HG02610 (cell line): ENCODE results near the gene ZBTB33.

Experiments used
- ATAC-seq: cut with Tn5 transposase; IDR thresholded peaks from one replicate; pipeline ENCODE4 v1.9.1; 2021; ENCODE audit warnings: mild to moderate bottlenecking, moderate library complexity; ENCODE audit not compliant: unreplicated experiment

Gene ZBTB33, protein sequence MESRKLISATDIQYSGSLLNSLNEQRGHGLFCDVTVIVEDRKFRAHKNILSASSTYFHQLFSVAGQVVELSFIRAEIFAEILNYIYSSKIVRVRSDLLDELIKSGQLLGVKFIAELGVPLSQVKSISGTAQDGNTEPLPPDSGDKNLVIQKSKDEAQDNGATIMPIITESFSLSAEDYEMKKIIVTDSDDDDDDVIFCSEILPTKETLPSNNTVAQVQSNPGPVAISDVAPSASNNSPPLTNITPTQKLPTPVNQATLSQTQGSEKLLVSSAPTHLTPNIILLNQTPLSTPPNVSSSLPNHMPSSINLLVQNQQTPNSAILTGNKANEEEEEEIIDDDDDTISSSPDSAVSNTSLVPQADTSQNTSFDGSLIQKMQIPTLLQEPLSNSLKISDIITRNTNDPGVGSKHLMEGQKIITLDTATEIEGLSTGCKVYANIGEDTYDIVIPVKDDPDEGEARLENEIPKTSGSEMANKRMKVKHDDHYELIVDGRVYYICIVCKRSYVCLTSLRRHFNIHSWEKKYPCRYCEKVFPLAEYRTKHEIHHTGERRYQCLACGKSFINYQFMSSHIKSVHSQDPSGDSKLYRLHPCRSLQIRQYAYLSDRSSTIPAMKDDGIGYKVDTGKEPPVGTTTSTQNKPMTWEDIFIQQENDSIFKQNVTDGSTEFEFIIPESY

DNA sequence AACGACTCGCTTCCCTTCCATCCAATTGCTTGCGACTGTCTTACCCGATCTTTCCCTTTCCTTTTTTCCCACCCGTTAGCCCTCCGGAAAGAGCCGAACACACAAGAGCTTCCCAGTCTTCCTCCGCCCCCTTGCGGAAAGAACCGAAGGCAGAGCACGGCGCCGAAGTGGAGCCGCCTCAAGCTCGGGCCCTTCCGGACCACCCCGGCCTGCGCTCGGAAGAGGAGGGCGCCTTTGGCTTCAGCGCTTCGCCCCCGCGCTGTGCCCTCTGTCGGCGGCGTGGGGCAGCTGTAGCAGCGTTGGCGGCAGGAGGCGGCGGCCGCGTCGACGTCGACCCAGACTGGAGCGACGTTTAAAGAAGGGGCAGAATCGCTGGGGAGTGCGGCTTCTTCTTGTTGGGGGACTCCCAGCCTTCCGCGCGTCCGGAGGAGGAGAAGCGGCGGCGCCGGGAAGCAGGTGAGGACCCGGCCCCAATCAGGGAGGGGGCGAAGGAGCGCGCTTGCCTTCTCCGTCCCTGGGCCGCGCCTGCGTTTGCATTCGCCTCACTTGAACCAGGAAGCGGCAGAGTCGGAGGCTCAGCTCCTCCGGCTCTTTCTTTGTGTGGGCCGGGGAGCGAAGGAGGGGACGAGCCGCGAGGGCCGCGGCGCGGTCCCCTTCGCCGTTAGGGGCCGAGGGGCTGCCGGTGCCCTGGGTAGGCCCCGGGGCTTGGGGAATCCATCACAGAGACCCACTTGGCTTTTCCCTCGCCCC lies at the start of gene ZBTB33:
Gene ZBTB33 (plus strand): TSS at position 291 of the 750 bp plus-strand sequence. CDS start 2,604 bp downstream, outside the sequence.
- ATAC-seq, result peak; percentile 98

DNA sequence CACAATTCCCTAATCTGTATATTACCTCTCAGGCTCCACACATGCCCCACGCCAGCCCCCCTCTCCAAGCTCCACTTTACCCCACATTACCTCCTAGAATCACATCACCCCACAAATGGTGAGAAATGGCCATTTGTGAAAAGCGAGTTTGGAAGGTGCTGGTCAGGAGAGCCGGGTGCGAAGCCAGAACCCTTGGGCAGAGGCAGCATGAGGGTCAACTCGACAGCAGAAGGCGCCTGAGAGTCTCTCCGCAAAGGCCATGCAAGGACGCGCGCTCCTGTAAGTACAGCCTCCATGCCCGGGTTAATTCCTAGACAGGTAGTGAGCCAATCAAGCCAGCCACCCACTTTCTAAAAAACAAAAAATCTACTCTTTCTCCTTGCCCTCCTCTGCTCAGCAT lies 49.8 kb upstream of the ZBTB33 start:
- ATAC-seq, result no peak

DNA sequence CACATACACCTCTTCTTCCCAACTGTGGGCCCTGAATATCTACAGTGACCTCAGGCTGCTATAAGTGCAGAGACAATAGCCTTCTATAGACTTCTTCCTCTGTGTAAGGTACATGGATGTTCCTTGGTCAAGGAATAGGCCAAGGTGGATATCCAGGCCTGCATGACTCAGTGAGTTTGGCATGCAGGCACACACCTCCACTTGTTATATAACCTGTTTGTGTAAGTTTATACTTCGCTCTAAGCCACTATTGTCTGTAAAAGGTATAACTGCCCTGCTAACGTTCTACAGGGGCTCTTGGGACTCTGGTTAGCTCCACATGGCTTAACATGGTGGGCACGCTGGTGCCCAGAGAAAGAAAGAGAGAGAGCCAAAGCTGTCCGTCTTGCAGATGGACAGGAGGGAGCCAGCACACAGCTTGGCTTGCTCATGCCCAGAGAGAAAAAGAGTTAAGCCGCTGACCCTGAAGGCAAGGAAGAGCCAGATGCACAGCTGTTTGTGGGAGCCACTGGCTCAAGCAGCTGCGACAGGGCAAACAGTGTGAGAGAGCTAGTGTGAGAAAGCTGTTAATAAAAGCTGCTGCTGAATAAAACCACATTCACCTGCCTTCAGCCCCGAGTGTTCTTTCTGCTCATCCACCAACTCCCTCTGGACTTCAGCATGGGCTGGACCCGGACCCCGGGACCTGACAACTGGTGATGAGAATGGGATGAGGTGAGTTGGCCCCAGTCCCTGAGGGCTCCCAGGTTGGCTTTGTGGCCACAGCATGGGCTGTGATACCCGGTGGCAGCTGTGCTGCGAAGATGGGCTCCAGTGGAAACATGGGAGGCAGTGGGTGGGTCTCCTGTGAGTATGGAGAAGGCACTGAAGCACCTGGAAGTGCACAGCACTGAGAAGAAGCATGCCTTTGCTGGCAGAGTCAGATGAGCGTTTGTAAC lies 44.5 kb upstream of the ZBTB33 start:
- no peak for ATAC-seq

DNA sequence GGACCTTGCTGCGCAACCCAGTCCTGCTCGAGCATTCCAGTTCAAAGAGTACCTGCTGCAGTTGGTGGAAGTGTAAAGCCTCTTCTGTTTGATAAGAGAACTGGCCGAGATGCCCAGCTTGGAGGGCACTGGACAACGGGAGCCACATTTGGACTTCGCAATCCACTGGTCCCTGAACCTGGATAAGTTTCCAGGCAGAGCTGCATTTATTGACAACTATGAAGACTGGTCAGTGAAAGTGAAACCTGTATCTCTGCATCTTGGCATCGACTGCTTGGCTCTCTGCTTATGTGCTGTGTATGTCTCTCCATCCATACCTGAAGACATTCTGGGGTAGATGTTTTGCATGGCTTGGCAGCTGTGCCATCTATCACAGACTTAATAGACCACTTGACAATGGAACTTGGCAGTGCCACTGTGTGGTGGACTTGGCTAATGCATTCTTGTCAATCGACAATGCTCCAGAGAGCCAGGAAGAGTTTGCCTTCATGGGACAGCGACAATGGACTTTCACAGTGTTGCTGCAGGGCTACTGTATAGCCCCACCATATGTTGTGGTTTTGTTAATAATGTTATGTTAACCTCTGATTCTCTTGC lies 43.5 kb upstream of the ZBTB33 start:
- no peak for ATAC-seq

DNA sequence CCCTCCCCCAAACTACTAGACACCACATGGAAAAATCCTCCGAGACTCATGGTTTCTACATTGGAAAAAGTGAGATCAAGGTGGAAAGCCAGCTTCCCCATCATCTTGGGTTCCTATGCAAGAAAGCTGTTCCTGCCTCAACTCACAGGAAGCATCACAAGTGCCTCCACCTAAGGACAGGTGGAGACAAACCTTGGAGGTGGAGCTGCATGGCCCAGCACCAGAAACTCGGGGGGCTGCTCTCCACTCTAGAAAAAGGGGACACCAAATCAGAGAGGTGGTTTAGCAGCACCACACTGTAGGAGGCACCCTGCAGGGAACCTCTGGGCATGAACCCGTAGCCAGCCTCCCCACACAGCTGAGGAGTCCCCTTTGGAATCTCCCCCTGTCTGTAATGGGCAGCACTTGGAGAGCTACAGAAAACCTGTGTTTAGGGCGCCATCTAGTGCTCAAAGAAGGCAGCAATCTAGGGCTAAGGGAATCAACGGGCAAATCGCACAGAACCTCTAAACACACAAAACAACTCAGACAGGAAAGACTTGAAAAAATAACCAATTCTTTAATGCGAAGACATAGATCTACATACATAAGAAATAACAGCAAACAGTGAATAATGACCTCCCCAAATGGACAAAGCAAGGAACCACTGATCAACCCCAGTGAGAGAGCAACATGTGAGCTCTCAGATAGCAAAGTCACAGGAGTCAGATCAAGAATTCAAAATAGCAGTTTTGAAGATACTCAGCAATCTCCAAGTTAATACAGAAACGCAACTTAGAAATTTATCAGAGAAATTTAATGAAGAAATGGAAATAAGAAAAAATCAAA lies 37.0 kb upstream of the ZBTB33 start:
- ATAC-seq, result peak; percentile 77

DNA sequence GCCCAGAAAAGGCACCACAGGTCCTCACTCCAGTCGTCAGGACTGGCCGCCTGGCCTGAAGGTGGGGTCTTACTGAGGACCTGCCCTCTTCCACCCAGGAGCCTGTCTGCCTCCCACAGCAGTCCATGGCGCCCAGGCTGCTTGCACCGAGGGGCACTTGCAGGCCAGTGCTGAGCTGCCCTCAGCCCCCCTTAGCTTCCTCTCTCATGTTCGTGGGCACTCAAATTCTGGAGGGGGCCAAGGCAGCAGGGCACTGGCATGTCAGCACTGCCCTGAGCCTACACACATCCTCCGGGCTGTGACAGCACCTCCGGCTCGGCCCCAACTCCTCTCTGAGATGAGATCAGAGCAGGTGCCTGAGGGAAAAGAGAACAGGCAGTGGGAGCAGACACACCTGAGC lies 27.2 kb upstream of the ZBTB33 start:
- ATAC-seq, result no peak

DNA sequence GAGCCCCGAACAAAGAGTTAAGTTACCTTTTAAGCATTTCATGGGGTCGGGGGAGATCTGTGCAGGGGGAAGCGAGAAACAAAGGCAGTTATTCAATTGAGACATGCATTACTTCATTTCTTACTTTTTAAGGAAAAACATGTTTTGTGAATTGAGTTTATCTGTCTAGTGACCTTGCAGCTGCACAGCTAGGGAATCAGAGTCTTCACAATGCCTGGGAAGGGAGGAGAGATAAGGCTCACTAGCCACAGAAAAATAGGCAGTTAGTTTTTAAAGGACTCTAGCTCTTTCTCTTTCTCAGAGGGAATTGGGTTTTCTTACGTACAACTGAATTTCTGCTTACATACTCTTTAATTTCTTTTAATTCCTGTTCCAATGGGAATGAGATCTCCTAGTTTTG lies 26.2 kb upstream of the ZBTB33 start:
- no peak for ATAC-seq

DNA sequence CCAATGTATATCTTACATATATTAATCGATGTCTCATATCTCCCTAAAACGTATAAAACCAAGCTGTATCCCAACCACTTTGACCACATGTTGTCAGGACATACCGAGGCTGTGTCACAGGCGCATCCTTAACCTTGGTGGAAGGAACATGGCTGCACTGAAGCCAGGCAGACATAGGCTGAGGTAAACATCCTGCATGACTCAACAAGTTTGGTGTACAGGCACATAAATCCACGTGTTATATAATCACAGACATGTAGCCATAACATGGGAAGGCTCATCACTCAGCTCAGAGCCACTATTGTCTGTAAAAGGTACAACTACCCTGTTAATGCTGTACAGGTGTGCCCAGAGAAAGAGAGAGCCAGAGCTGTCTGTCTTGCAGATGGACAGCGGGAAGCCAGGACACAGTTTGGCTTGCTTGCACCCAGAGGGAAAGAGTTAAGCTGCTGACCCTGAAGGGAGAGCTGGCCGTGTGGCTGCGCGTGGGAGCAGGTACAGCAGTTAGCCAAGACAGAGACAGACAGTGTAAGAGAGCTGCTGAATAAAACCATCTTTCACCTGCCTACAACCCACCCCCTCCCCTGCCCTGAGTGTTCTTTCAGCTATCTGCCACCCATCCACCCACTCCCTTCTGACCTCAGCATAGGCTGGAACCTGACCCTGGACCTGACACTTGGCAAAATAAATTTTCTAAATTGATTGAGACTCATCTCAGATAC lies 22.3 kb upstream of the ZBTB33 start:
- no peak for ATAC-seq

DNA sequence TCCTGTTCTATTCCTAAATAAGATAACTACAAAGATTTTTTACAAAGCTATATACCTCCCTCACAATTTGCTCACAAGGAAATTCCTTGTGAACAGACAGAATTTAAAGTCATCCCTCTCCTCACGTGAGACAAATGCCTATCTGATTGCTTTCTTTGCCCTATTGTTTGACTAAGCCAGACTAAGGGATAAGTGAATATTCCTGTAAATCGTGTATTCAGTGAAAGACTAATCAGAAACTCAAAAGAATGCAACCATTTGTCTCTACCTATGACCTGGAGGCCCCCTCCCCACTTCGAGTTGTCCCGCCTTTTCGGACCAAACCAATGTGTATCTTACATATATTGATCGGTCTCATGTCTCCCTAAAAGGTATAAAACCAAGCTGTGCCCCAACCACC lies 15.3 kb upstream of the ZBTB33 start:
- ATAC-seq, result no peak

DNA sequence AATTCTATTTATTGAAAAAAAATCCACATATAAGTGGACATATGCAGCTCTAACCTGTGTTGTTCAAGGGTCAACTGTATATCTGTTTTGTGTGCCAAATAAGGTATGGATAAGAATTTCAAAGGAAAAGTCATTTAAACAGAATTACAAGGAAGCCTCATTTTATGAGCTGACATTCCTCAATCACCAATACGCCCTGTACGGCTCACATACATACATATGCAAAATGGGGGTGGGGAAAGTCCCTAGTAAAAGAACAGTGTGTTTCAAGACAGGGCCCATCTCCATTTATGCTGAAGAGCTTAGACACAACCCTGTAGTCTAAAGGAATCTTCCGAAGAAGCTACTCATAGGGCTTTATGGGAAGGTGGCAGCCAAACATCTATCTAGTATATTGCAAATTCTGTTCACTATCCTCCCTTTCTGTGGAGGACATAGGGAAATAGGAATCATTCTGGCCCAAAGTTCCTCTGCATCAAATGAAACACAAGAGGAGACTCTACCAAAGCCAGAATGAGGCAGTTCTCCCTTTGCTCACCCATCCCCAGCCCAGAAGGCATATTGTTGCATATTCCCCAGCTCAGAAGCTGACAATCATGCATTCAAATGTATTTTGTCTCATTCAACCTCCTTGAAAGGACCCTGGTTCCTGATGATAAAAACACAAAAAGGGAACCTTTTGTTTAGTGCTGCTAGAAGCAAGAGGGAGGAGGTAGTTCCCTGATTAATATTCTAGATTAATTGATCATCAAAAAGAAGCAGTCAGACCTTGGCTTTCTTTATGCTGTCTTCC lies 13.7 kb upstream of the ZBTB33 start:
- ATAC-seq, result no peak

DNA sequence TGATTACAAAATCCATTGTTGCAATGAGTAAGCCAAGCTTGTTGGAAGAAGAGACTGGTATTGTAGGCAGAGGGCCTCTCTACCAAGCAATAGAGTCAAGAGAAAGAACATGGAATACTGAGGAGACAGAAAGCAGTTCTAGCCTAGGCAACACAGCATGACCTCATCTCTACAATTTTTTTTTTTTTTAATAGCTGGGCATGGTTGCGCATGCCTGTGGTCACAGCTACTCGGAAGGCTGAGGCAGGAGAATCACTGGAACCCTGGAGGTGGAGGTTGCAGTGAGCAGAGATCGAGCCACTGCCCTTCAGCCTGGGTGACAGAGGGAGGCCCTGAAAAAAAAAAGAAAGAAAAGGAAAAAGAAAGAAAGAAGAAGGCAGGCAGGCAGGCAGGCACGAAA lies 11.7 kb upstream of the ZBTB33 start:
- no peak for ATAC-seq

DNA sequence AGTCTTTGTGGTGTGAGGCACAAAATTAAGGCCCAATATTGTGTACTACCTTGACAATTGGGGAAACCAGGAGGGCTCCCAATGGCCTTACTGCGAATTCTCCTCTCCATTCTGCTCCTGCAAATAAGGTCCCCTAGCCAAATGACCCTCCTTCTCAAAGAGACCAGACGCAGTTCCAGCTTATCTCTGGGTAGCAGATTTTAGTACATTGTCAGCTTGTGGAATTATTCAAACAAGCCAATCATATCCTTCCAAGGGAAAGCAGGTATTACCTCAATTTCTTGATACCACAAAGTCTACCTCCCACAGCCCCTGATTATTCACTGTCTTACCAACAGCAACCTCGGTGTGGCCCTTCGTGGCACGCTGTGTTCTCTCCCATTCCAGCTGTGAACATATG lies 7.8 kb upstream of the ZBTB33 start:
- no peak for ATAC-seq

DNA sequence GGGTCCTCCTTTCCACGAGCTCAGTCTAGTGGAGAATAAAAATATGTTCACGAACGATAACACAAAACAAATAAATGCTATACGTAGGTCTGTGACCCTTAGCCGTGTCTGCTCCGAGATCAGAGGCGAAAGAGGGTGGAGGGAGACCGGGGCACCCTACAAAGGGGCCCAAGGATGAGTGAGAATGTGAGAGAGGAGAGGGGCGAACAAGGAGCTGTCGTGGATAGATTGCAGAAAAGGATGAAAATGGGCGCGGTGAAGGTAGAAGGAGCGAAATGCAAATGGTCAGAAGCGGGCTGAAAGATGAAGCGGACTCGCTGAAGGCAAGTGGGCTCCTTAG lies 6.2 kb upstream of the ZBTB33 start:
- peak; percentile 17 for ATAC-seq

DNA sequence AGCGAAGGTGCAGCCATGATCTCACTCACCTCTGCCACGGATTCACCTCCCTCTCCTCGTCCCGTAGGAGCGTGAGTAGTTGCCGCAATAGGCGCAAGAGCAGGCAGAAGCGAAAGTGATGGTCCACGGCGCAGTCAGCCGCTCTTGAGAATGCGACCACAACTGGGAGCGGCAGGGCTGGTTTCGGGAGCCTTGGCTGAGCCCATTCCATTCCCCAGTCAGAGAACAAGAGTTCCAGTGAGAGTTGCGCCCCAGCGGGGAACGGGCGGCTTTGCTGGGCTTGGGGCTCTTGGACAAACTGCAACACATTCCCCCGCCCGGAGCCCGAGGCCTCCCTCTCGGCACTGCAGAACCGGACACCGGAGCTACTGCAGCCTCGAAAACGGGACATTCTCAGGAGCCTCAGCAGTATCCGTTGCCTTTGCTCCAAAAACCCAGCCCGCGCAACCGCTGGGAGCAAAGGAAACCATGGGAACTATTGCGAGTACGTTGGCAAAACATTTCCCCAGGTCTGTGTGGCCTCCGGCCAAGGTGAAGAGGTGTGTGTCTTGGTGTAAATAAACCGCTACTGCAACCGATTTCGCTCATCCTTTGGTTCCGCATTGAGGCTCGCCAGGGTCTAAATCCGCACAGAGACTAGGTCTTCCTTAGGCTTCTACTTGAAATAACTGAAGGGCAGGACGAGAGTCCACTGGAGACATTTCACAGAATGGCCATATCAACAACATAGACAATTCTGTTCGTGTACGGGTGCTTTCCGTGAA lies 5.7 kb upstream of the ZBTB33 start:
- ATAC-seq, result peak; percentile 77

DNA sequence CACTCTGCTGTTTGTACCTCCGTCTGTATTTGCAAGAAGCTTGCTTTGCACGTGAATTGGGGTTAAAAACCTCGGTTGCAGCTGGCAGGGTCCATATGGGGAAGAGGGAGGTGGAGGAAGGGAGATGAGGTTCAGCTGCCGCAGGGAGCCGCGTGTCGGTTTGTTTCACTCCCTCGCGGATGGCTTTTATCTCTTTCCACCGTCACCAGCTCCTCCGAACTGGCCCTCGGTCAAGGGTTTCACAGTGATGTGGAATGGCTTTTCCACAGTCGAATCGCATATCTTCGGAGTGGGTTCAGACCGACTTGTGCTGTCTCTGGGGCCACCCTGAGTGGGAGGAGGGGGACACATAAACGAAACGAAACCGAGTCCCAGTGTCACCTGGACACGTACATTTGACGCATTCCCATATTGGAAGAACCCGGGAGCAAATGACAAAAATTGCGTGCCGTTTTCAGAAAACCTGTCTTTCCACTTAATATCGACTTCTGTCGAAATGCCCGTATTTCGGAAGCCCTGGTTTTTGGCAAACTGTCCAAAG lies 929 bp downstream of the ZBTB33 start:
- no peak for ATAC-seq

DNA sequence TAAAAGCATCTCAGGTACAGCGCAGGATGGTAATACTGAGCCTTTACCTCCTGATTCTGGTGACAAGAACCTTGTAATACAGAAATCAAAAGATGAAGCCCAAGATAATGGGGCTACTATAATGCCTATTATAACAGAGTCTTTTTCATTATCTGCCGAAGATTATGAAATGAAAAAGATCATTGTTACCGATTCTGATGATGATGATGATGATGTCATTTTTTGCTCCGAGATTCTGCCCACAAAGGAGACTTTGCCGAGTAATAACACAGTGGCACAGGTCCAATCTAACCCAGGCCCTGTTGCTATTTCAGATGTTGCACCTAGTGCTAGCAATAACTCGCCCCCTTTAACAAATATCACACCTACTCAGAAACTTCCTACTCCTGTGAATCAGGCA lies 3.2 kb downstream of the ZBTB33 start:
- ATAC-seq, result no peak

DNA sequence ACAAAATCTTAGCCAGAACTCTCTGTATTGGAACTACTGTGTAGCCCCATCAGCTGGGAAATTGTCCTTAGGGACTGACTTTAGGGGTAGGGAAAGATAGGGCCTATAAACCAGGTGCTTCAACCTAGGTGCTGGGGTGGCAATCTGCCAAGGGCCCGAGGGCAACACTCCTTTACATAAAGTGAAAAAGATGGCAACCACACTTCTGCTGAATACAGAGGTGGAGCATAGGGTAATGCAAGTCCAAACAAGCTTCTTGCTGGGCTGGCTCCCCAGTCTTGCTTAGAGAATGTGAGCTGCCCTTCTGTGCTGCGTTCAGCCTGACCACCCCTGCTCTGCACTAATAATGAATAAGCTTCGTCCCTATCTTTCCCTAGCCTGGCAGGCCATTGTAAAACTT lies 9.8 kb downstream of the ZBTB33 start:
- ATAC-seq, result no peak
